H1 (cell line): ENCODE results near the gene PTPRJ. TPM values are rescaled to one million over a fixed set of nuclear protein-coding genes. Genes with fewer than 3 reads are reported as not detected.

Experiments used
- CTCF ChIA-PET: fragments of 300-600 bp; sonication (Branson Sonifier 250); formaldehyde crosslinking; loops from one replicate; lab custom pipeline; 2021; ENCODE audit not compliant: partially characterized antibody; lab: Charles Lee
- POLR2A ChIA-PET: fragments of 300-600 bp; sonication (Branson Sonifier 250); formaldehyde crosslinking; loops from one replicate; lab custom pipeline; 2021; ENCODE audit warnings: inconsistent platforms; ENCODE audit not compliant: partially characterized antibody; lab: Charles Lee
- DNase-seq, 2 experiments: peaks; one replicate each; pipeline versions ENCODE4 v3.0.0 to v3.0.0-alpha.2; 2010 to 2022; ENCODE audit warnings: low spot score in 2 of 2, low read depth in 1 of 2, mixed read lengths in 1 of 2
- FAIRE-seq: peaks from 2 replicates; lab custom pipeline; 2011; peaks lifted over from hg19 to GRCh38; lab: Jason Lieb, UNC
- H2AFZ ChIP-seq: 2 replicates; pipeline ENCODE4 v1.8.1; 2012; ENCODE audit warnings: low read length, inconsistent platforms
- H2AK5ac ChIP-seq: 2 replicates; pipeline ENCODE4 v1.6.1; 2013; ENCODE audit warnings: low read depth, low read length
- H2BK120ac ChIP-seq: replicated peaks from 2 replicates; pipeline ENCODE3; 2013; ENCODE audit warnings: low read depth, low read length, inconsistent platforms
- H2BK12ac ChIP-seq: 2 replicates; pipeline ENCODE4 v1.6.1; 2013; ENCODE audit warnings: low read depth, low read length
- H2BK15ac ChIP-seq: 2 replicates; pipeline ENCODE4 v1.6.1; 2013; ENCODE audit warnings: low read length
- H2BK20ac ChIP-seq: 2 replicates; pipeline ENCODE4 v1.6.1; 2013; ENCODE audit warnings: low read length
- H2BK5ac ChIP-seq: 2 replicates; pipeline ENCODE4 v1.6.1; 2013; ENCODE audit warnings: low read depth, low read length
- H3K14ac ChIP-seq: 2 replicates; pipeline ENCODE4 v1.6.1; 2013; ENCODE audit warnings: inconsistent platforms; ENCODE audit not compliant: insufficient read length
- H3K18ac ChIP-seq: 2 replicates; pipeline ENCODE4 v1.6.1; 2013; ENCODE audit warnings: low read length; ENCODE audit errors: extremely low read depth
- H3K23ac ChIP-seq: 2 replicates; pipeline ENCODE4 v1.6.1; 2013; ENCODE audit warnings: inconsistent platforms; ENCODE audit not compliant: insufficient read length
- H3K23me2 ChIP-seq: 2 replicates; pipeline ENCODE4 v1.6.1; 2013; ENCODE audit warnings: low read depth, low read length
- H3K27ac ChIP-seq: 2 replicates; pipeline ENCODE4 v1.6.1; 2011; ENCODE audit warnings: low read depth, low read length, inconsistent platforms
- H3K27me3 ChIP-seq, 4 experiments: replicated peaks in 1 of 4; 1 replicate in 1 of 4; 2 replicates in 3 of 4; pipeline versions ENCODE4 v1.6.1 to v1.8.1; 2011 to 2013; ENCODE audit warnings: low read length in 3 of 4, mild to moderate bottlenecking in 3 of 4, inconsistent platforms in 2 of 4, mixed read lengths in 2 of 4, moderate library complexity in 1 of 4; ENCODE audit not compliant: control insufficient read depth in 3 of 4, insufficient read depth in 3 of 4; ENCODE audit errors: extremely low read depth in 1 of 4
- H3K36me3 ChIP-seq, 4 experiments: 2 replicates each; pipeline versions ENCODE4 v1.6.1 to v1.8.1; 2011 to 2013; ENCODE audit warnings: mild to moderate bottlenecking in 4 of 4, low read length in 3 of 4, moderate library complexity in 2 of 4, control low read depth in 1 of 4, inconsistent platforms in 1 of 4; ENCODE audit not compliant: insufficient read depth in 4 of 4, control insufficient read depth in 2 of 4
- H3K4ac ChIP-seq: replicated peaks from 2 replicates; pipeline ENCODE3; 2013; ENCODE audit warnings: low read length, low read depth, mixed read lengths, inconsistent platforms; ENCODE audit not compliant: insufficient read length
- H3K4me1 ChIP-seq, 4 experiments: replicated peaks in 1 of 4; 1 replicate in 1 of 4; 2 replicates in 3 of 4; pipeline versions ENCODE4 v1.6.1 to v1.8.1; 2011 to 2013; ENCODE audit warnings: low read length in 3 of 4, inconsistent platforms in 2 of 4, mixed read lengths in 1 of 4; ENCODE audit not compliant: insufficient read depth in 4 of 4, control insufficient read depth in 3 of 4
- H3K4me2 ChIP-seq, 2 experiments: 2 replicates each; pipeline versions ENCODE4 v1.6.1 to v1.8.1; 2011 to 2013; ENCODE audit warnings: low read depth in 2 of 2, low read length in 2 of 2, control low read depth in 1 of 2, inconsistent platforms in 1 of 2, mild to moderate bottlenecking in 1 of 2; ENCODE audit not compliant: insufficient read depth in 1 of 2
- H3K4me3 ChIP-seq, 4 experiments: fragments of 200-600, 300-600 bp in 1 of 4; sonication (generic), shearing (Covaris generic), sonication (Bioruptor Twin) in 1 of 4; 2 replicates each; pipeline versions ENCODE4 v1.5.1 to v1.8.1; 2011 to 2016; ENCODE audit warnings: low read length in 4 of 4, low read depth in 3 of 4, control low read depth in 2 of 4, inconsistent platforms in 2 of 4, mild to moderate bottlenecking in 2 of 4, mixed read lengths in 1 of 4, moderate library complexity in 1 of 4; ENCODE audit not compliant: insufficient read depth in 2 of 4; ENCODE audit errors: extremely low read depth in 1 of 4
- H3K56ac ChIP-seq: replicated peaks from 2 replicates; pipeline ENCODE3; 2013; ENCODE audit warnings: low read depth, mild to moderate bottlenecking, mixed read lengths, low read length, inconsistent platforms; ENCODE audit not compliant: insufficient read length
- H3K79me1 ChIP-seq: 2 replicates; pipeline ENCODE4 v1.6.1; 2013; ENCODE audit warnings: low read depth, low read length, control low read depth
- H3K79me2 ChIP-seq, 2 experiments: 2 replicates each; pipeline versions ENCODE4 v1.6.1 to v1.8.1; 2012 to 2013; ENCODE audit warnings: low read length in 2 of 2, mild to moderate bottlenecking in 2 of 2, inconsistent platforms in 1 of 2; ENCODE audit not compliant: insufficient read depth in 2 of 2, control insufficient read depth in 1 of 2
- H3K9ac ChIP-seq, 4 experiments: replicated peaks in 1 of 4; 1 replicate in 1 of 4; 2 replicates in 3 of 4; pipeline versions ENCODE4 v1.6.1 to v1.8.1; 2011 to 2013; ENCODE audit warnings: low read depth in 3 of 4, low read length in 3 of 4, control low read depth in 2 of 4, mild to moderate bottlenecking in 2 of 4, moderate library complexity in 2 of 4, inconsistent platforms in 1 of 4; ENCODE audit errors: extremely low read depth in 1 of 4
- H3K9me3 ChIP-seq, 2 experiments: 2 replicates each; pipeline versions ENCODE4 v1.6.1 to v1.8.1; 2012 to 2013; ENCODE audit warnings: mild to moderate bottlenecking in 2 of 2, moderate library complexity in 2 of 2, control low read depth in 1 of 2, inconsistent platforms in 1 of 2, low read depth in 1 of 2, low read length in 1 of 2, mixed read lengths in 1 of 2; ENCODE audit not compliant: insufficient read depth in 2 of 2
- H4K20me1 ChIP-seq, 2 experiments: replicated peaks in 1 of 2; 2 replicates each; pipeline versions ENCODE3 to v1.8.1; 2011 to 2013; ENCODE audit warnings: inconsistent platforms in 2 of 2, low read length in 2 of 2, mild to moderate bottlenecking in 1 of 2; ENCODE audit not compliant: insufficient read depth in 2 of 2, control insufficient read depth in 1 of 2
- H4K5ac ChIP-seq: 2 replicates; pipeline ENCODE4 v1.6.1; 2013; ENCODE audit warnings: low read length, low read depth, mixed read lengths, inconsistent platforms; ENCODE audit not compliant: insufficient read length
- H4K8ac ChIP-seq: 2 replicates; pipeline ENCODE4 v1.8.0; 2013; ENCODE audit warnings: mild to moderate bottlenecking, moderate library complexity, low read length, inconsistent platforms; ENCODE audit not compliant: insufficient read depth; ENCODE audit errors: extremely low read depth
- H4K91ac ChIP-seq: replicated peaks from 2 replicates; pipeline ENCODE3; 2013; ENCODE audit warnings: low read length, mixed read lengths, inconsistent platforms; ENCODE audit not compliant: insufficient read length
- ASH2L ChIP-seq: fragments of 200-600, 300-600 bp; sonication (generic); IDR thresholded peaks from one replicate; pipeline ENCODE4 v1.7.1; 2017; ENCODE audit warnings: low read length
- ATF2 ChIP-seq: IDR thresholded peaks from 2 replicates; pipeline ENCODE4 v1.6.1; 2012; ENCODE audit warnings: low read length, inconsistent platforms
- CTBP2 ChIP-seq: IDR thresholded peaks from 2 replicates; pipeline ENCODE4 v1.7.0; 2011; ENCODE audit warnings: borderline replicate concordance, mild to moderate bottlenecking, moderate library complexity, mixed read lengths, low read length; ENCODE audit not compliant: insufficient read depth, insufficient read length
- FOSL1 ChIP-seq: IDR thresholded peaks from 2 replicates; pipeline ENCODE4 v1.6.1; 2011; ENCODE audit warnings: mild to moderate bottlenecking, low read depth, low read length, moderate library complexity; ENCODE audit not compliant: insufficient read depth
- HDAC6 ChIP-seq: IDR thresholded peaks from one replicate; pipeline ENCODE4 v1.7.1; 2012; ENCODE audit warnings: low read depth, mild to moderate bottlenecking, inconsistent platforms, low read length, moderate library complexity
- MAX ChIP-seq: IDR thresholded peaks from 2 replicates; pipeline ENCODE4 v1.6.1; 2012; ENCODE audit warnings: inconsistent platforms
- USF2 ChIP-seq: IDR thresholded peaks from 2 replicates; pipeline ENCODE4 v1.6.1; 2011; ENCODE audit warnings: low read length, improper control_type of control experiment
- WGBS, 2 experiments: shearing (Covaris generic) in 1 of 2; methylation state at CpG; one replicate each; pipeline versions ENCODE4 v1.1.6 to v1.1.7; 2013 to 2015; ENCODE audit warnings: low lambda C conversion rate in 2 of 2, mixed read lengths in 2 of 2, inconsistent platforms in 1 of 2, low coverage in 1 of 2, missing lambda C conversion rate in 1 of 2; ENCODE audit not compliant: insufficient replicate concordance in 2 of 2, insufficient coverage in 1 of 2, insufficient read length in 1 of 2; ENCODE audit errors: extremely low coverage in 1 of 2, missing lambda C conversion rate in 1 of 2; 5-methylcytosine and 5-hydroxymethylcytosine counted together
- polyA plus RNA-seq, 7 experiments: library from polyadenylated mRNA; depleted of rRNA in 3 of 7; stranded (reverse) in 5 of 7; unstranded in 2 of 7; fragments of >200 nt in 5 of 7; fragments of 200-250 nt in 2 of 7; gene quantifications; 1 replicate in 5 of 7; 2 replicates in 1 of 7; 4 replicates in 1 of 7; pipeline versions ENCODE4 v1.2.1 to v1.2.3, GENCODE V29; 2011 to 2013; ENCODE audit warnings: missing spikeins in 2 of 7, mixed read lengths in 2 of 7
- total RNA-seq: library from RNA; stranded (reverse); fragmentation: NEBNext Ultra II Directional; extraction: Animal tissue kit (Norgen Biotek cat#: 25700); gene quantifications from 2 replicates; pipeline ENCODE4 v1.2.1, GENCODE V29; 2021

PTPRJ gene
- total and polyA plus RNA-seq, 2 of the 8 experiments (the other 6 are each of a cell fraction or from before 2014, with no cell fraction given), result 4.4 to 22.6 TPM

- ChIA-PET POLR2A (no interaction called here), CTCF (interaction anchor here (1.4 kb wide), 1 partner anchor 90 kb away, joined by 3 read pairs; no protein-coding TSS in a partner anchor)
- Histone ChIP-seq H2BK15ac (no peak overlapping the region), H4K91ac (no peak overlapping the region), H4K20me1 (peaks cover 0 to 5% of the 10 kb centered on the region in 2 experiments), H2BK12ac (no peak overlapping the region), H3K4me3 (0 out of 8 replicates have a peak overlapping the region, but pooled peaks of 1 of the 4 experiments have one; percentile 3), H2BK120ac (no peak overlapping the region), H2AFZ (no peak overlapping the region), H3K79me1 (peaks cover 10% of the 10 kb centered on the region), H3K36me3 (no peaks in the 10 kb centered on the region), H3K23me2 (no peaks in the 10 kb centered on the region; the same call in 1 of the 2 replicates), H3K4me2 (peak overlapping the region in 1 of 2 experiments; percentile 73; a peak in 1 of 4 replicates), H2AK5ac (no peak overlapping the region), H3K27me3 (no peaks in the 10 kb centered on the region; a peak in 2 of 7 replicates), H3K56ac (no peak overlapping the region), H3K14ac (no peak overlapping the region), H4K5ac (no peak overlapping the region), H3K18ac (no peak overlapping the region), H3K79me2 (peaks cover 0 to 19% of the 10 kb centered on the region in 2 experiments; a peak in 2 of 4 replicates), H2BK20ac (no peak overlapping the region), H3K9me3 (no peaks in the 10 kb centered on the region), H3K23ac (no peak overlapping the region), H3K27ac (no peak overlapping the region), H3K9ac (no peak overlapping the region), H2BK5ac (no peak overlapping the region), H3K4me1 (peaks cover 7 to 20% (median 13%) of the 10 kb centered on the region in 4 experiments), H3K4ac (no peak overlapping the region), H4K8ac (no peak overlapping the region)
- WGBS, 2 experiments, result 94 to 100% methylated on average over 2 to 8 of the region's 8 CpGs
- FAIRE-seq (no peak), DNase-seq (no peak)
- TF ChIP-seq USF2, result no peak
- TF ChIP-seq MAX, result no peak
- TF ChIP-seq ASH2L, result no peak
- no peak for TF ChIP-seq FOSL1
- no peak for TF ChIP-seq ATF2
- TF ChIP-seq HDAC6, result no peak
- no peak for TF ChIP-seq CTBP2
These were observed 39.2 kb downstream of the PTPRJ start for GRCh38 chr11:48019595-48019994.
